ENCODE measurements around the gene DMBX1.

DMBX1 gene

GRCh38 chr1:46532498-46533178 lies 43.0 kb downstream of the DMBX1 start:
- ATAC-seq = peak; percentile 72
- TF ChIP-seq ZNF565 (CRISPR knock-in tag; conservative IDR thresholded peaks at IDR 0.05; ENCODE audit: low read depth) = no peak
- TF ChIP-seq ISL1 (CRISPR knock-in tag; IDR thresholded peaks at IDR 0.05) = no peak
- no peak for TF ChIP-seq POU6F1 (CRISPR knock-in tag; IDR thresholded peaks at IDR 0.05; ENCODE audit: borderline replicate concordance, low read depth)
- TF ChIP-seq ZNF8 (CRISPR knock-in tag; IDR thresholded peaks at IDR 0.05) = no peak
- TF ChIP-seq ZNF70 (CRISPR knock-in tag; IDR thresholded peaks at IDR 0.05) = no peak
- no peak for TF ChIP-seq PPARA (CRISPR knock-in tag; IDR thresholded peaks at IDR 0.05; ENCODE audit: borderline replicate concordance)
- no peak for TF ChIP-seq GLIS3 (CRISPR knock-in tag; IDR thresholded peaks at IDR 0.05)
- TF ChIP-seq, protein P1, sequence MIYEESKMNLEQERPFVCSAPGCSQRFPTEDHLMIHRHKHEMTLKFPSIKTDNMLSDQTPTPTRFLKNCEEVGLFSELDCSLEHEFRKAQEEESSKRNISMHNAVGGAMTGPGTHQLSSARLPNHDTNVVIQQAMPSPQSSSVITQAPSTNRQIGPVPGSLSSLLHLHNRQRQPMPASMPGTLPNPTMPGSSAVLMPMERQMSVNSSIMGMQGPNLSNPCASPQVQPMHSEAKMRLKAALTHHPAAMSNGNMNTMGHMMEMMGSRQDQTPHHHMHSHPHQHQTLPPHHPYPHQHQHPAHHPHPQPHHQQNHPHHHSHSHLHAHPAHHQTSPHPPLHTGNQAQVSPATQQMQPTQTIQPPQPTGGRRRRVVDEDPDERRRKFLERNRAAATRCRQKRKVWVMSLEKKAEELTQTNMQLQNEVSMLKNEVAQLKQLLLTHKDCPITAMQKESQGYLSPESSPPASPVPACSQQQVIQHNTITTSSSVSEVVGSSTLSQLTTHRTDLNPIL (CRISPR knock-in tag; IDR thresholded peaks at IDR 0.05; ENCODE audit: low read depth) = no peak
- TF ChIP-seq CSDC2 (CRISPR knock-in tag; IDR thresholded peaks at IDR 0.05) = no peak
- no peak for TF ChIP-seq ARNTL (CRISPR knock-in tag; IDR thresholded peaks at IDR 0.05; ENCODE audit: borderline replicate concordance, low read depth)
- TF ChIP-seq ZFP30 (CRISPR knock-in tag; IDR thresholded peaks at IDR 0.05) = no peak
- no peak for TF ChIP-seq ZFP3 (CRISPR knock-in tag; IDR thresholded peaks at IDR 0.05)
- no peak for TF ChIP-seq TOX (CRISPR knock-in tag; IDR thresholded peaks at IDR 0.05; ENCODE audit: borderline replicate concordance)
- no peak for TF ChIP-seq RARB (CRISPR knock-in tag; IDR thresholded peaks at IDR 0.05)
- TF ChIP-seq ESRRG (CRISPR knock-in tag; IDR thresholded peaks at IDR 0.05) = no peak

DNA sequence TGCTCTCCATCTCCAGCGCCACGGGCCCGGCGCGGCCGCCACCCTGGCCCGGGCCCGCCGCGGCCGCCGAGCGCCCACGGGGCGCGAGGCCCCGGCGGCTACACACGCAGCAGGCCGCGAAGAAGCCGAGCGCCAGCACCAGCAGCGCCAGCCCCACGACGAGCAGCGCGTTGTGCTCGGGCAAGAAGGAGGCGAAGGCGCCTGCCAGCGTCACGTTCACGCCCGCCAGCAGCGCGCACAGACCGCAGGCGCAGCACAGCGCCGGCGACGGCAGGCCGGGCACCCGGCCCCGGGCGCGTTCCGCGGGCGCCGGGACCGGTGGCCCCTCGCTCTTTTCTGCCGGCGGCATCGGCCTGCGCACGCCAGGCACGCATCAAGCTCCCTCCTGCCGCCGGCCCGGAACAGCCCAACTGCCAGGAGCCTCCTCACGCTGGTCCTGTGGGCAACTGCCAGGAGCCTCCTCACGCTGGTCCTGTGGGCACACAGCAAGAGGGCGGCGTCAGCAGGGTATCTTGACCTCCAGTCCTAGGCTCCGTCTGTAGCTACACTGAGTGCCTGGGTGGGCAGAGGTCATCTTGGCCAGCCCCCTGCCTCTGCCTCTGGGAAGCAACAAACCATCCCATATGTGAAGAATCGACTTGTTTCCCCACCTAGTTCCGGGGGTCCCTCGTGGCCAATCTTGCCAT lies 43.7 kb downstream of the DMBX1 start:
- TF ChIP-seq ZFP30 (CRISPR knock-in tag; IDR thresholded peaks at IDR 0.05) (no peak), BACH2 (CRISPR knock-in tag; IDR thresholded peaks at IDR 0.05; ENCODE audit: borderline replicate concordance) (no peak), ISL1 (CRISPR knock-in tag; IDR thresholded peaks at IDR 0.05) (no peak)
- ATAC-seq = peak; percentile 7; the same call in 1 of the 3 replicates

GRCh38 chr1:46535063-46535462 lies 45.4 kb downstream of the DMBX1 start:
- TF ChIP-seq, protein P2, sequence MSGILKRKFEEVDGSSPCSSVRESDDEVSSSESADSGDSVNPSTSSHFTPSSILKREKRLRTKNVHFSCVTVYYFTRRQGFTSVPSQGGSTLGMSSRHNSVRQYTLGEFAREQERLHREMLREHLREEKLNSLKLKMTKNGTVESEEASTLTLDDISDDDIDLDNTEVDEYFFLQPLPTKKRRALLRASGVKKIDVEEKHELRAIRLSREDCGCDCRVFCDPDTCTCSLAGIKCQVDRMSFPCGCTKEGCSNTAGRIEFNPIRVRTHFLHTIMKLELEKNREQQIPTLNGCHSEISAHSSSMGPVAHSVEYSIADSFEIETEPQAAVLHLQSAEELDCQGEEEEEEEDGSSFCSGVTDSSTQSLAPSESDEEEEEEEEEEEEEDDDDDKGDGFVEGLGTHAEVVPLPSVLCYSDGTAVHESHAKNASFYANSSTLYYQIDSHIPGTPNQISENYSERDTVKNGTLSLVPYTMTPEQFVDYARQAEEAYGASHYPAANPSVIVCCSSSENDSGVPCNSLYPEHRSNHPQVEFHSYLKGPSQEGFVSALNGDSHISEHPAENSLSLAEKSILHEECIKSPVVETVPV (CRISPR knock-in tag; IDR thresholded peaks at IDR 0.05) = no peak
- TF ChIP-seq CSDC2 (CRISPR knock-in tag; IDR thresholded peaks at IDR 0.05) = no peak
- no peak for TF ChIP-seq GLIS3 (CRISPR knock-in tag; IDR thresholded peaks at IDR 0.05)
- no peak for TF ChIP-seq ESRRG (CRISPR knock-in tag; IDR thresholded peaks at IDR 0.05)
- no peak for TF ChIP-seq POU6F1 (CRISPR knock-in tag; IDR thresholded peaks at IDR 0.05; ENCODE audit: borderline replicate concordance, low read depth)
- no peak for TF ChIP-seq ARNTL (CRISPR knock-in tag; IDR thresholded peaks at IDR 0.05; ENCODE audit: borderline replicate concordance, low read depth)
- no peak for TF ChIP-seq ZFP30 (CRISPR knock-in tag; IDR thresholded peaks at IDR 0.05)
- no peak for TF ChIP-seq ZNF565 (CRISPR knock-in tag; conservative IDR thresholded peaks at IDR 0.05; ENCODE audit: low read depth)
- TF ChIP-seq ZNF8 (CRISPR knock-in tag; IDR thresholded peaks at IDR 0.05) = no peak
- peak; percentile 73 for ATAC-seq

- ATAC-seq = no peak
- TF ChIP-seq ZNF70 (CRISPR knock-in tag; IDR thresholded peaks at IDR 0.05) (no peak), ARNTL (CRISPR knock-in tag; IDR thresholded peaks at IDR 0.05; ENCODE audit: borderline replicate concordance, low read depth) (no peak), CSDC2 (CRISPR knock-in tag; IDR thresholded peaks at IDR 0.05) (no peak), TCF4 (CRISPR knock-in tag; IDR thresholded peaks at IDR 0.05; ENCODE audit: borderline replicate concordance) (no peak), ZNF8 (CRISPR knock-in tag; IDR thresholded peaks at IDR 0.05) (no peak), POU6F1 (CRISPR knock-in tag; IDR thresholded peaks at IDR 0.05; ENCODE audit: borderline replicate concordance, low read depth) (no peak), ZFP3 (CRISPR knock-in tag; IDR thresholded peaks at IDR 0.05) (no peak), RARB (CRISPR knock-in tag; IDR thresholded peaks at IDR 0.05) (no peak), ZNF565 (CRISPR knock-in tag; conservative IDR thresholded peaks at IDR 0.05; ENCODE audit: low read depth) (no peak), PPARA (CRISPR knock-in tag; IDR thresholded peaks at IDR 0.05; ENCODE audit: borderline replicate concordance) (no peak), SNAI2 (CRISPR knock-in tag; IDR thresholded peaks at IDR 0.05) (no peak), GLIS3 (CRISPR knock-in tag; IDR thresholded peaks at IDR 0.05) (no peak), OSR1 (CRISPR knock-in tag; IDR thresholded peaks at IDR 0.05) (no peak), TOX (CRISPR knock-in tag; IDR thresholded peaks at IDR 0.05; ENCODE audit: borderline replicate concordance) (no peak), ESRRG (CRISPR knock-in tag; IDR thresholded peaks at IDR 0.05) (no peak), ZFP30 (CRISPR knock-in tag; IDR thresholded peaks at IDR 0.05) (no peak), ISL1 (CRISPR knock-in tag; IDR thresholded peaks at IDR 0.05) (no peak)
- TF ChIP-seq, protein P2 (CRISPR knock-in tag; IDR thresholded peaks at IDR 0.05) = no peak
Measured at GRCh38 chr1:46536527-46536926, 46.9 kb downstream of the DMBX1 start.

Data from SK-N-SH treated with all-trans-retinoic acid at 6 μM for 48 hours (cell line).